ENCODE data around the gene MMP2.
A peak's percentile ranks its signal among the peaks of the same experiment; 100 is the strongest.

The MMP2 gene

DNA sequence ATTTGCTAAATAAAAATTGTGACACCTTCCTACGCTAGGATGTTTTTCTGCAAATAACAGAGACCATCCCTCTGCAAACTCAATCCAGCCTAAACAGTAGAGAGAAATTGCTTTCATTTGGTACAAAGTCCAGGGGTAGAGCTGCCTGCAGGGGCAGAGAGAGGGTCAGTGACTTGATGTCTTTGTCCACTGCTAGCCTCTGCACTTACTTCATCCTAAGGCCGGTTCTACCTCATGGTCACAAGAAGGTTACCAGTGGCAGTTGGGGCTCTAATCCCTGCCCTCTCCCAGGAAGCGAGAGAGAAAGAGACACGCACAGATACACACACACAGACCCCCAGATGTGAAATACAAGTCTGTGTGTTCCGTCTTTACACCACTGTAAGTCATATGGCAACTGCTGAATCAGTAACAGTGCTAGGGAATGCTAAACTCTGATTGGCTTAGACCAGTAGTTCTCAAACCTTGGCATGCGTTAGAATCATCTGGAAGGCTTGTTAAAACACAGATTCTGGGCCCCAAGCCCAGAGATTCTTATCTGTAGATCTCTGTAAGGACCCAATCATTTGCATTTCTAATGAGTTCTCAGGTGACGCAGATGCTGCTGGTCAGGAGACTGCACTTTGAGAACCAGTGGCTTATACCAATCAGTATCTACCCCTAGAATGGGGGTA, 16.8 kb downstream of the MMP2 start:
- no peak for DNase-seq

DNA sequence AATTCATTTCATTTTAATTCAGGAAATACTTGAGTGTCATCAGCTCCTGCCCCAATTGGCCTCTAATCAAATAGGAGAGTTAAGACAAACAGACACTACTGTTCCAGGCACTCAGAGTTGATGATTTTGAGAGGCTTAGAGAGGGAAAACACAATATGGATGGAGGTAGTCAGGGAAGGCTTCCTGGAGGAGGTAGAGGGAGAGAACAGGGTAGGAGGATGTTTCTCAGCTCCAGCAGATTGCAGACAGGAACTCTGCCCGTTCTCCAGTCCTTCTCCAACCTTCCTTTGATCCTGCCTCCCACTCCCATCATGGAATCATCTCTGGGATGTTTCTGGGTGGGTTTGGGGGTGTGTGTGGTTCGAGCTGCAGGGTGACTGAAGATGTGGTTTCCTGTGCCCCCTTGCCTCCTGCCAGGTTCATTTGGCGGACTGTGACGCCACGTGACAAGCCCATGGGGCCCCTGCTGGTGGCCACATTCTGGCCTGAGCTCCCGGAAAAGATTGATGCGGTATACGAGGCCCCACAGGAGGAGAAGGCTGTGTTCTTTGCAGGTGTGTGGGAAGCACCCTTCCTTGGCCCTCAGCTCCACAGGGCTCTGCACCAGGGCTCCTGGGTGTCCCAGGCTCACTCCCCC, 17.6 kb downstream of the MMP2 start:
- DNase-seq: no peak

DNA sequence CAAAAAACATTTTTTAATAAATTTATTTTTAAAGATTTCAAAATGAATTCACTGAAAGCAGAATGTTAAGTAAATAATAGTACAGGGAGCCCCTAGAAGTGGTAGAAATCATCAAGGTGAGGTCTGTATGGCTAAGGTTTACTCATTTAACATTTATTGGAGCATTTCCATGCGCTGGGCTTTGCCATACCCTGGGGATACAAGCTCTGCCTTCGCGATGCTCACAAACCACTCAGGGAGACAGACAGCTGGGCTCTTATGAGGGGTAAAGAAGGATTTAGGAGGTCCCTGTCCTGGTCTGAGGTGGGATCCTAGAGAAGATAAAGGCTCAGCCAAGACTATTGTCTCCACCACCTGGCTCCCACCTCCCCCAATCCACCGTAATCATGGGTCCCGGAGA, 18.6 kb downstream of the MMP2 start:
- no peak for DNase-seq

GRCh38 chr16:55498101-55498500, 19.1 kb downstream of the MMP2 start:
- no peak for DNase-seq

- no peak for DNase-seq
Observed at GRCh38 chr16:55499281-55499680, 20.3 kb downstream of the MMP2 start.

DNA sequence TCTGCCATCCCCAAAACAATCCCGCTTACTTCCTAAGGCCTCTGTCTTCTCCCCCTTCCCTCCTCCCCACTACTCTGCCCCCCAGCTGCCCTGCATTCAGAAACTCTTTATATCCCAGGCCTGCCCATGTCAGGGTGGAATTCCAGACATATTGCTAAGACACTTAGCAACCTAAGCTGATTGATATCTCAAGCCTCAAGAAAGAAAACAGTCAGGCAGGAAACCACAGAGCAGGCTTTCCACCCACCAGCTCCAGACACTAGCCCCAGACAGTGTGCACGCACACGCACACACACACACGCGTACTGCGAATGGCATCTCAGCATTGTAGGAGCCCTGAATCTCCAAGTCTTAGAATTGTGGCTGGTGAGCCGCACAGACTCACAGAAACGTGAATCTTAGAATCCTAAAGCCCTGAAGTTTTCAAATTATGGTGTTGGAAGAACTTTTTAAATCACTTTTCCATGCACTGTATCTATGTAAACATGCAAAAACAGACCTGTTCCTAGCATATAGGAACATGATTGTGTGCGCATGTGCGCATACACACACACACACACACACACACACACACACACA, 21.0 kb downstream of the MMP2 start:
- DNase-seq: no peak

GRCh38 chr16:55500530-55501011, 21.6 kb downstream of the MMP2 start:
- DNase-seq: no peak

DNA sequence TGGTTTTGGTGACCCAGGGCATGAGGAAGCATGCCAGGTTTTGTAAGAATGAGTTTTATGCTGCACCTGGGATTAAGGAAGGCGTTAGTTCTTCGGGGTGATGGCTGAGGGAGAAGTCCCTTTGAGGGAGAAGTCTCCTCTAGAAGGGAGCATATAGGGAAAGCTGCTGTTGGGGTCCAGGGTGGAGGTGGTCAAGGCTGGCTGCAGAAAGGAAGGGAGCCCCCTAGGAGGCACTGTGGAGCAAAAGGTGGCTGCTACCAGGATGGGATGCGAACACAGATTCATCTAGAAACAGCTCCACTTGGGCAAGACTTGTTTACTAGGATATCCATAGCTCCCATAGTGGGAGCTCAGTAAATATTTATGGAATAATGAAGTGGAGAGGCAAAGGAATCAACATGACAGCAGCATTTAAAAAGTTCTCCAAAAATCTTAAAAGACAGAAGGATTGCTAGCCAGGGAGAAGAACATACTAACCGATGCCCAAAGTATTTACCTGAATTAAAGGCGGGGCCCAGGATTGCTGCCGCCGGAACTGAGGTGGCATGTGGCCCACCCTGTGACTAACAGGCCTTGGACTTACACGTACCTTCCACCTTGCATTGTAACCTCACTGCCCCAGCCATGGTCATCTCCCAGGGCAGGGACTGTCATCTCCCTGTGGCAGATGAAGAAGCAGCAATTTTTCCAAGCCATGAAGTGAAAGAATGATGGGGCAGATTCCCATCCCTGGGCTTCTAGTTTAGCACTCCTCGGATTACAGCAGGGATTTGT, 22.7 kb downstream of the MMP2 start:
- no peak for DNase-seq

GRCh38 chr16:55502801-55503366, 23.9 kb downstream of the MMP2 start:
- DNase-seq: no peak

- no peak for DNase-seq
Observed at GRCh38 chr16:55503726-55504550, 24.9 kb downstream of the MMP2 start.

DNA sequence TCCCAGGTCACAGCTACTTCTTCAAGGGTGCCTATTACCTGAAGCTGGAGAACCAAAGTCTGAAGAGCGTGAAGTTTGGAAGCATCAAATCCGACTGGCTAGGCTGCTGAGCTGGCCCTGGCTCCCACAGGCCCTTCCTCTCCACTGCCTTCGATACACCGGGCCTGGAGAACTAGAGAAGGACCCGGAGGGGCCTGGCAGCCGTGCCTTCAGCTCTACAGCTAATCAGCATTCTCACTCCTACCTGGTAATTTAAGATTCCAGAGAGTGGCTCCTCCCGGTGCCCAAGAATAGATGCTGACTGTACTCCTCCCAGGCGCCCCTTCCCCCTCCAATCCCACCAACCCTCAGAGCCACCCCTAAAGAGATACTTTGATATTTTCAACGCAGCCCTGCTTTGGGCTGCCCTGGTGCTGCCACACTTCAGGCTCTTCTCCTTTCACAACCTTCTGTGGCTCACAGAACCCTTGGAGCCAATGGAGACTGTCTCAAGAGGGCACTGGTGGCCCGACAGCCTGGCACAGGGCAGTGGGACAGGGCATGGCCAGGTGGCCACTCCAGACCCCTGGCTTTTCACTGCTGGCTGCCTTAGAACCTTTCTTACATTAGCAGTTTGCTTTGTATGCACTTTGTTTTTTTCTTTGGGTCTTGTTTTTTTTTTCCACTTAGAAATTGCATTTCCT, 26.5 kb downstream of the MMP2 start:
- no peak for DNase-seq

GRCh38 chr16:55506083-55506482, 27.1 kb downstream of the MMP2 start:
- no peak for DNase-seq

GRCh38 chr16:55506708-55507107, 27.7 kb downstream of the MMP2 start:
- no peak for DNase-seq

DNA sequence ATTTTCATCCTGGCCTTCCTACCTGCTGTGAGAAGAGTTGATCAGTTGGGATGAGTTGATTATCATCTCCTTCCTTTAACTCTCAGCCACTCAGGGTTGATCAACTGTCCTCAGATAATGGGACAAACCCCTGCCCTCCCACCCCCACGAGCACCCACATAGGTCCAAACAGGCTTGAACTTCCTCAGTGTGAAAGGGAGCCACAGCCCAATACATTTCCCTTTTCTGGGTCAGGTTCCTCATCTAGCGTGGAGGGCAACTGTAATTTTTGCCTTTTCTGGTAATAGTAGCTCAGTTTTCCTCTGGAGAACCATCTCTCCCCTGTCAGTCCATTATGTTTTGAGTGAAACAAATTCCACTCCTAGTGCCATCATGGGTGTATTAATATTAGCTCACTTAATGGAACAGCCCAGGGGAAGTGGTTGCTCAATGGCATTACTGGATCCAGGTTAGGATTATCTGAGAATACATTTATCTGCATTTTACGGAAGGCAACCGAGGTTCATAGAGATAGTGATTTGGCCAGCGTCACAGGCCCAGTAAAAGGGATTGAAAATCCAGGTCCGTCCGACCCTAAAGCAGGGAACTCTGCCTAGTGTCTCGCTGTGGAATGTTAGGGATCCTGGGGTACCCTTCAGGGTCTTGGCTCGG, 29.4 kb downstream of the MMP2 start:
- no peak for DNase-seq

- DNase-seq: peak; percentile 68
Observed at GRCh38 chr16:55508941-55509931, 30.2 kb downstream of the MMP2 start, which contains the start of gene LPCAT2. LPCAT2 (plus strand) TSS chr16:55509072; CDS start chr16:55509182, 110 bp downstream.

DNA sequence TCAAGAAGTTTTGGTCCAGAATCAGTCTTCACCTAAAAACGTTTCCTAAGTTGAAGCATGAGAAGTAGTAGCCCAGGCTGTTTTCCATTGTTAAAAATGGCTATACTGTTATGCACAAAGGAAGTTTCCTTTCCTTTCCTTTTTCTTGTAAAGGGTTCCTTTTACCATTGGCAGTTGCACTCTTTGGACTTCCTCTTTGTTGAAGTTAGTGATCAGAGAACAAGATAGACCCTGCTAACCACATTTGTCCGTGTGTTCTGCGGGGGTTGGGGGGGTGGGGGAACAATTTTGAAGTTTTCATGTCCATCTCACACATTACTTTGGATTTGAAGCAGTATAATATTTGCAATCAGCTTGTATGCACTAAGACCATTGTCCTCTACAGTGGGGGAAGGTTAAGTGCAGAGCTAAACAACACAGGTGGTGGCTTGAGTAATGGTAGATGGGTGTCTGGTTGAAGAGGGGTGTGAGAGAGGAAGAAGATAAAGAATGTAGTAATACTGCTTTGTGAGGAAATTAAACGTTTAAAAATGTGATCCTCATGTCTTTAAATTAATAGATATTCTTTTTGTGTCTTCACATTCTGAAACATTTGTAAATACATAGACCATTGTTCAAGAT, 31.3 kb downstream of the MMP2 start:
- DNase-seq: no peak

DNA sequence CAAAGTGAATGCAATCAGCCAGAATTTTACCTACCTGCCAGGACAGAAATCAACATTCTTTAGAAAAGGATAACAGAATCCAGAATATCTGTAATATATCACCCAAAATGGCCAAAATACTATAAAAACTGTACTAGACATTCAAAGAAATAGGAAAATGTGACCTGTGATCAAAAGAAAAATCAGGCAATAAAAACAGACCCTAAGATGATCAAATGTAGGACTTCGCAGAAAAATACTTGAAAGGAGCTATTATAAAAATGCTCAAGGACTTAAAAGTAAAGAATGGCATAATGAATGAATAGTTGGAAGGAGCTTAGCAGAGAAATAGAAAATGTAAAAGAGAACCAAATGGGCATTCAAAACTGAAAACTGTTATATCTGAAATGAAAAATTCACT, 33.9 kb downstream of the MMP2 start:
- no peak for DNase-seq

DNA sequence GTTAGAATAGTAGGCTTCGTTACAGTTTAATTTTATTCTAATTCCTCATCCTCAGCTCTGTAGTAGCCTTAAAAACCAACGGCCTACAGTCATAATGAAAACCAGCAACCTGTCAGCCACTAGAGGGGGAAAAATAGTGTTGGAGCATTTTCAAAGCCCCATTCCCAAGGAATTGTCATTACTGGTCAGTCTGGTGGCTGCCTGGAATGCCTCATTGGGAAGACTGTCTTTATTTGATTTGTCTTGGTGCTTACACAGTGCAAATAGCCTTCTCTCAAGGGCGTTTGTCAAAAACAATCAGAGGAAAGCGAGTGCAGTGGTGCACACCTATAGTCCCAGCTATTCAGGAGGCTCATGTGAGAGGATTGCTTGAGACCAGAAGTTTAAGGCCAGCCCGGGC, 34.6 kb downstream of the MMP2 start:
- no peak for DNase-seq

GRCh38 chr16:55515111-55515510, 36.1 kb downstream of the MMP2 start:
- DNase-seq: no peak
